PC-9 (cell line): ENCODE data around the gene IVNS1ABP. TPM values are rescaled to one million over a fixed set of nuclear protein-coding genes. Genes with fewer than 3 reads are reported as not detected.

Experiments
- BruUV-seq: library from RNA; stranded (reverse); fragments of 400-500 nt; replicated peaks from 2 replicates; lab custom pipeline; 2021; lab: Mats Ljungman, UMichigan
- CTCF ChIA-PET: fragments of 300-600 bp; sonication (Branson Sonifier 250); formaldehyde crosslinking; loops from one replicate; lab custom pipeline; 2022; ENCODE audit warnings: antibody characterized with exemption; lab: Charles Lee
- POLR2A ChIA-PET: fragments of 300-600 bp; sonication (Branson Sonifier 250); formaldehyde crosslinking; loops from one replicate; lab custom pipeline; 2022; ENCODE audit warnings: antibody characterized with exemption; ENCODE audit not compliant: unreplicated experiment; lab: Charles Lee
- DNase-seq, 2 experiments: peaks; one replicate each; pipeline versions ENCODE4 v3.0.0 to v3.0.0-alpha.2; 2015 to 2022; ENCODE audit warnings: mixed read lengths in 1 of 2
- H2AFZ ChIP-seq: fragments of 200-600 bp; sonication (generic); 2 replicates; pipeline ENCODE4 v1.8.1; 2017; ENCODE audit warnings: antibody characterized with exemption
- H3F3A ChIP-seq: fragments of 200-600 bp; sonication (generic); 2 replicates; pipeline ENCODE4 v1.8.1; 2017; ENCODE audit warnings: antibody characterized with exemption, mild to moderate bottlenecking, low read depth; ENCODE audit not compliant: insufficient read depth
- H3K27ac ChIP-seq: fragments of 200-600 bp; sonication (generic); 2 replicates; pipeline ENCODE4 v1.6.1; 2016; ENCODE audit warnings: mixed run types
- H3K27me3 ChIP-seq: fragments of 200-600 bp; sonication (generic); 2 replicates; pipeline ENCODE4 v1.6.1; 2016; ENCODE audit warnings: low read depth, mixed run types; ENCODE audit not compliant: insufficient read depth
- H3K36me3 ChIP-seq: fragments of 200-600 bp; sonication (generic); 2 replicates; pipeline ENCODE4 v1.6.1; 2016; ENCODE audit warnings: low read depth, mixed run types
- H3K4me1 ChIP-seq: fragments of 200-600 bp; sonication (generic); replicated peaks from 2 replicates; pipeline ENCODE4 v1.6.1; 2016; ENCODE audit warnings: mixed run types; ENCODE audit not compliant: insufficient read depth
- H3K4me2 ChIP-seq: fragments of 200-600 bp; sonication (generic); 2 replicates; pipeline ENCODE4 v1.6.1; 2017; ENCODE audit warnings: mixed run types
- H3K4me3 ChIP-seq: fragments of 200-600 bp; sonication (generic); 2 replicates; pipeline ENCODE4 v1.6.1; 2016; ENCODE audit warnings: mixed run types
- H3K79me2 ChIP-seq: fragments of 200-600 bp; sonication (generic); 2 replicates; pipeline ENCODE4 v1.6.1; 2017; ENCODE audit warnings: low read depth, mixed run types
- H3K9me2 ChIP-seq: fragments of 200-600 bp; sonication (generic); 2 replicates; pipeline ENCODE4 v1.8.1; 2017; ENCODE audit warnings: mild to moderate bottlenecking; ENCODE audit not compliant: insufficient read depth
- H3K9me3 ChIP-seq: fragments of 200-600 bp; sonication (generic); 2 replicates; pipeline ENCODE4 v1.8.1; 2016; ENCODE audit warnings: low read depth; ENCODE audit not compliant: insufficient read depth
- H4K20me1 ChIP-seq: fragments of 200-600 bp; sonication (generic); 2 replicates; pipeline ENCODE4 v1.8.1; 2017; ENCODE audit not compliant: insufficient read depth
- EZH2 ChIP-seq: fragments of 200-600 bp; sonication (generic); IDR thresholded peaks from 2 replicates; pipeline ENCODE4 v1.8.0; 2017; ENCODE audit warnings: antibody characterized with exemption, low read depth
- intact Hi-C: fragments of 100-400 bp; cut with micrococcal nuclease; formaldehyde crosslinking; loops from one replicate; pipeline ENCODE4 v1.10.0; 2022; ENCODE audit not compliant: unreplicated experiment
- total RNA-seq: library from RNA; stranded (reverse); gene quantifications from 2 replicates; pipeline ENCODE4 v1.2.3, GENCODE V29; 2021
- TF ChIP-seq, protein P1 (sequence below): fragments of 200-600 bp; sonication (generic); conservative IDR thresholded peaks from 2 replicates; pipeline ENCODE4 v1.6.1; 2017; ENCODE audit warnings: mixed run types, antibody characterized with exemption, mild to moderate bottlenecking, moderate library complexity

The IVNS1ABP gene
- total RNA-seq, 1 experiment from 2014 or later: 38.8 TPM

DNA sequence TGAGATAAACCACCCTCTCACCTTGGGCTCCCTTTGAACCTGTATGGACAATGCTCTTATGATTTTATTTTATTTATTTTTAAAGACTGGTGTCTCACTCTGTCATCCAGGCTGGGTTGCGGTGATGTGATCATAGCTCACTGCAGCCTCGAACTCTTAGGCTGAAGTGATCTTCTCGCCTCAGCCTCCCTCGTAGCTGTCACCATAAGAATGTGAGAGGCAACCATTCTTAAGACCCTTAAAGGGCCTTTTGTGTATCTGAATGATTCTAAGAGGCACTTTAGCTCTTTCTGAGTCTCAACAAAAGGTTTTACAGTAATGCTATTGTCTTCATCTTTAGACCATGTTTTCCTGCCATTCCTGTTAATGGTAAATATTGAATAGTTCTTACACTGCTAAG lies 67.0 kb downstream of the IVNS1ABP start:
- intact Hi-C loops: no loop called here
- Histone ChIP-seq H3K27ac (no peak overlapping the region), H3K4me1 (no peaks in the 10 kb centered on the region), H3K4me3 (no peak overlapping the region), H3K4me2 (no peak overlapping the region), H3K79me2 (no peaks in the 10 kb centered on the region), H3K27me3 (no peaks in the 10 kb centered on the region), H3F3A (no peaks in the 10 kb centered on the region), H2AFZ (no peak overlapping the region), H3K36me3 (no peaks in the 10 kb centered on the region), H4K20me1 (no peaks in the 10 kb centered on the region), H3K9me3 (no peaks in the 10 kb centered on the region), H3K9me2 (no peaks in the 10 kb centered on the region)
- no peak for TF ChIP-seq EZH2
- TF ChIP-seq, protein P1, sequence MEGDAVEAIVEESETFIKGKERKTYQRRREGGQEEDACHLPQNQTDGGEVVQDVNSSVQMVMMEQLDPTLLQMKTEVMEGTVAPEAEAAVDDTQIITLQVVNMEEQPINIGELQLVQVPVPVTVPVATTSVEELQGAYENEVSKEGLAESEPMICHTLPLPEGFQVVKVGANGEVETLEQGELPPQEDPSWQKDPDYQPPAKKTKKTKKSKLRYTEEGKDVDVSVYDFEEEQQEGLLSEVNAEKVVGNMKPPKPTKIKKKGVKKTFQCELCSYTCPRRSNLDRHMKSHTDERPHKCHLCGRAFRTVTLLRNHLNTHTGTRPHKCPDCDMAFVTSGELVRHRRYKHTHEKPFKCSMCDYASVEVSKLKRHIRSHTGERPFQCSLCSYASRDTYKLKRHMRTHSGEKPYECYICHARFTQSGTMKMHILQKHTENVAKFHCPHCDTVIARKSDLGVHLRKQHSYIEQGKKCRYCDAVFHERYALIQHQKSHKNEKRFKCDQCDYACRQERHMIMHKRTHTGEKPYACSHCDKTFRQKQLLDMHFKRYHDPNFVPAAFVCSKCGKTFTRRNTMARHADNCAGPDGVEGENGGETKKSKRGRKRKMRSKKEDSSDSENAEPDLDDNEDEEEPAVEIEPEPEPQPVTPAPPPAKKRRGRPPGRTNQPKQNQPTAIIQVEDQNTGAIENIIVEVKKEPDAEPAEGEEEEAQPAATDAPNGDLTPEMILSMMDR: no peak
- POLR2A ChIA-PET: no interaction called here
- no TSS peak for BruUV-seq
- CTCF ChIA-PET: no interaction called here
- no peak for DNase-seq

DNA sequence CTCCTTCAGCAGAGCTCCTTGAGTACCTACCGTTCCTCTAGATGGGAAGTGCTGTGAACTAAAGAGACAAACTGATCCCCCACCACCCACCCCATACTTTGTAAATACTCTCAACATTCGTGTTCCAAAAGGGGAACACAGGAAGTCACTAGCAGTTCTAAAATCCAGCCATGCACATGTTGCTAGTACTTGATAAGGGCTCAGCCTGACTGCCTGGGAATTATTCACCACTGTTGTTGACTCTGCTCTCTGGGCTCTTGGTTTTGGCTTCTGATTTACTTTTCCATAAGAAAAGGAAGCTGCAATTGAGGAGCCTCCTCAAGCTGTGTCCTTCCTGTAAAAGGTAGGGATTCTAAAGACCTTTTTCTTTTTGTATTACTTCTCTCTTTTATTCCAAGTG lies 67.5 kb downstream of the IVNS1ABP start:
- BruUV-seq: no TSS peak
- H3K27ac ChIP-seq: no peak overlapping the region
- no peaks in the 10 kb centered on the region for H3K4me1 ChIP-seq
- no peaks in the 10 kb centered on the region for H3K36me3 ChIP-seq
- H3K27me3 ChIP-seq: no peaks in the 10 kb centered on the region
- no peaks in the 10 kb centered on the region for H3K9me3 ChIP-seq
- no peak for DNase-seq
- TF ChIP-seq, protein P1: no peak
- no peak for TF ChIP-seq EZH2
- ChIA-PET POLR2A (no interaction called here), CTCF (no interaction called here)
- H4K20me1 ChIP-seq: no peaks in the 10 kb centered on the region
- H2AFZ ChIP-seq: no peak overlapping the region
- no peak overlapping the region for H3K4me3 ChIP-seq
- no peak overlapping the region for H3K4me2 ChIP-seq
- H3K9me2 ChIP-seq: no peaks in the 10 kb centered on the region
- H3K79me2 ChIP-seq: no peaks in the 10 kb centered on the region
- no peaks in the 10 kb centered on the region for H3F3A ChIP-seq
- intact Hi-C loops: no loop called here

Other genes starting within 250 kb of the IVNS1ABP start
- gene TRMT1L, start 160.3 kb downstream of the IVNS1ABP start, total RNA-seq: 16.9 and 18.3 TPM in 2 replicates
- 2.9 and 3.6 TPM in 2 replicates for gene SWT1, start 160.1 kb downstream of the IVNS1ABP start, total RNA-seq